ENCODE measurements around the gene KATNB1. TPM values are rescaled to one million over a fixed set of nuclear protein-coding genes. Genes with fewer than 3 reads are reported as not detected.

Gene KATNB1
- total RNA-seq, 2 experiments from 2014 or later = 25.5 to 30.0 TPM

DNA sequence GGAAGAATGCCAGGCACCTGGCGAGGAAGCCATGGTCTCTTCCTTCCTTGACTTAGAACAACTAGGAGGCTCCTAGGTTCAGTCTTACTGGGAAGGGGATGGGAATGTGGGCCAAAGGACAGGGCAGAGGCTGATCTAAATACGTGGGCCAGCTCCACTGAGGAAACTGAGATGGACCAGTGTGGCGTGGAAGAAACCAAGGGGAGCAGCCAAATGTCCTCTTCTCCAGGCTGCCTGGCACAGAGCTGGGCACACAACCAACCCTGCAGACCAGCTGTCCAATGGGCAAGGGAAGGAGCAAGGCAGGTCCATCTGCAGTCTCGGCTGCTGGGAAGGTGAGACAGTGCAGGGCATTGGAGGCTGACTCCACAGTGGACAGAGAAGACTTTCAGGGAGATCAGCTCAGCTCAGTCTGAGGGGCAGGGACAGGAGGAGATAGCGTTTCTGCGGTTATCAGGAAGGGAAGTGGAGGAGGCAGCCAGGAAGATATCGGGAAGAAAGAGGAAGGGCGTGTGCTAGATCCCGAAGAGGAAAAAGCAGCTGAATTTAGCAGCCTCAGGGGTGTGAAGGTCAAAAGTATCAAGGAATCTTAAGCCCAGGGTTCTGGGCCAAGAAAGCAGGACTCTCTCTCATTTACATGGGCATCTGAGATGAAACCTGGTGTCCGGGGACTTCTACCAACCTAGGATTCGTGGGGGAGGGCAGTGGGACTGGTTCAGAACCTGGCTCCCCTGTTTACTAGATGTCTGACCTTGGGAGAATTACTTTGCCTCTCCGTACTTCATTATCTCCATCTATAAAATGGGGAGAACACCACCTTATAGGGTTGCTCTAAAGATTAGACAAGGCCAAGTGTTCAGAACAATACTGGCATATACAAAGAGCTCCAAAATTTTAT lies 64.9 kb downstream of the KATNB1 start:
- Mint-ChIP-seq H3K36me3 (ENCODE audit: low read depth) (no peaks in the 10 kb centered on the region), H3K27me3 (ENCODE audit: low read depth) (peaks cover 20% of the 10 kb centered on the region), H3K27ac (no peak overlapping the region), H3K4me1 (ENCODE audit: low read depth) (peaks cover 23% of the 10 kb centered on the region), H3K4me3 (no peak overlapping the region), H3K9me3 (no peaks in the 10 kb centered on the region)
- intact Hi-C loops (cut with micrococcal nuclease) = loop anchor here (5.0 kb wide), 1 partner anchor 97 kb away; no protein-coding TSS in a partner anchor
- DNase-seq = no peak
- CTCF ChIA-PET = no interaction called here

DNA sequence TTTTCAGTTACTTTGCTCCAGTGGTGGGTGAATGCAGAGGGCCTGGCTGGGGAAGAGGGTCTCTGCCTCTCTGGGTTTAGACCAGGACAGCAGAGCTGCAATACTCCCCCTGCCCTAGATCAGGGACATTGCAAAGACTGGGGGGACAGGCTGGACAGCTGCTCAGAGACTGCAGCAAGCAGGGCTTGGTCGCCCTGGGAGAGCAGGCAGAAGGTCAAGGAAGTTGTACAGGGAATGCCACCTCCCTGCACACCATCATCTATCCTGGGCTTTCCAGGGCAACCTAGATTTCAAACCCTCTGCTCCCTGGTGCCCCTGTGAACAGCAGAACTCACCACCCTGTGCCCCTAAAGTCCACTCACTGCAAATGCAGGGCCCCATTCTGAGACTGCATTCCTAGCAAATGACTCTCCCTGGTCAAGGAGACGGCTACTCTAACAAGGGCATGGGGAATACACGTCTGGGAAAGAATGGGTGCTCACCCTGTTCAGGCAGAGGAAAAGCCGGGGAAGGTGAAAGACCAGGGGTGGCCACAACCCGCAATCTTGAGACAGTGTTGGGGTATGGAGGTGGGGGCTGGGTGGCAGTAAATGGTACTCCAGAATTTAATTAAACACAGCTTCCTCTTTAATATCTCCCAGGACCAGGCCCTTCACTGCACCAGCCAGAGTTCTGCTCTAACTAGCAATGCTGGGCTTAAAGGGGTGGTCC lies 65.7 kb downstream of the KATNB1 start:
- CTCF ChIA-PET = interaction anchor here (1.0 kb wide), 1 partner anchor 58 kb away, joined by 3 read pairs; no protein-coding TSS in a partner anchor
- Mint-ChIP-seq H3K4me1 (ENCODE audit: low read depth) (peaks cover 23% of the 10 kb centered on the region), H3K27ac (no peak overlapping the region), H3K4me3 (peak overlapping the region; percentile 20), H3K9me3 (no peaks in the 10 kb centered on the region), H3K36me3 (ENCODE audit: low read depth) (no peaks in the 10 kb centered on the region), H3K27me3 (ENCODE audit: low read depth) (peaks cover 25% of the 10 kb centered on the region)
- intact Hi-C loops (cut with micrococcal nuclease) = loop anchor here (5.0 kb wide), 1 partner anchor 96 kb away; no protein-coding TSS in a partner anchor
- no peak for DNase-seq

GRCh38 chr16:57801809-57802340 lies 66.3 kb downstream of the KATNB1 start:
- Mint-ChIP-seq H3K36me3 (ENCODE audit: low read depth) (no peaks in the 10 kb centered on the region), H3K9me3 (no peaks in the 10 kb centered on the region), H3K4me1 (ENCODE audit: low read depth) (peaks cover 23% of the 10 kb centered on the region), H3K27ac (no peak overlapping the region), H3K27me3 (ENCODE audit: low read depth) (peaks cover 27% of the 10 kb centered on the region), H3K4me3 (no peak overlapping the region)
- DNase-seq = no peak
- intact Hi-C loops (cut with micrococcal nuclease) = loop anchor here (2.0 to 5.0 kb wide), 3 partner anchors 45 to 199 kb away; partner anchors contain the start of genes USB1 and ZNF319
- CTCF ChIA-PET = interaction anchor here (0.6 to 1.0 kb wide), 2 partner anchors 57 to 816 kb away, joined by 3 read pairs; no protein-coding TSS in a partner anchor

DNA sequence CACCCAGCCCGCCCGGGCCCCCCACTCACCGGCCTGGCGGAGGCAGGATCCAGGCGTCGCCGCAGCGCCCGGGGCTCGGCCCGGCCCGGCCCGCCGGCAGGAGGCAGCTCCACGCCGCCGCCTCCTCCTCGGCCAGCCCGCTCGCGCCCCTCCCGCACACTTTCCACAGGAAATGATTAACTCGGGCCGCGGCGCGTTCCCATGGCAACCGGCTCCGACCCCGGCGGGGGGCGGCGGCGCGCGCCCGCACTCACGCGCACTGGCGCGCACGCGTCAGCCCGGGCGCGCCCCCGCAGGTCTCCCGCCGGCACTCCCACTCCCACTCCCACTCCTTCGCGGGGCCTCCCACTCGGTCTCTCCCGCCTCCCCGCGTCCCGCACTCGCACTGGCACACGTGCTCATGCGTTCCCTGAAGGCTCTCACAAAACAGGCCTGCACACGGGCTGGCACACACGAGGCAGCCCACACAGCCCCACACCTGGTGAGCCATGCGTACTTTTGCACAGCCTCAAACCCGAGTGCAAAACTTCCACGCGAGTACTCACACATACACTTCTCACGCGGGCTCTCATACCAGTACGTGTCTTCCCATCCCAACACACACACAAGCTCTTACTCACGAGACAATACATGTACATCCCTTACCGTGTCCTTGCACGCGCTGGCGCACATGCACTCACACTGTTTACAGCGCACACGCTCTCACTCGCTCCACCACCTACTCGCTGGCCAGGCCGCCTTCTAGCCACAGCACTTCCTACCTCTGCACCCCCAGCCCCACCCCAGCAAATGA lies 67.0 kb downstream of the KATNB1 start, which contains the start of gene KIFC3:
TSS of gene KIFC3 (minus strand) at position 151 of the 793 bp plus-strand sequence. CDS start 4,248 bp downstream, outside the sequence.
- intact Hi-C loops (cut with micrococcal nuclease) = loop anchor here (2.0 to 5.0 kb wide), 3 partner anchors 46 to 198 kb away; partner anchors contain the start of genes USB1 and ZNF319
- peaks cover 33% of the 10 kb centered on the region for H3K27me3 Mint-ChIP-seq (ENCODE audit: low read depth)

DNA sequence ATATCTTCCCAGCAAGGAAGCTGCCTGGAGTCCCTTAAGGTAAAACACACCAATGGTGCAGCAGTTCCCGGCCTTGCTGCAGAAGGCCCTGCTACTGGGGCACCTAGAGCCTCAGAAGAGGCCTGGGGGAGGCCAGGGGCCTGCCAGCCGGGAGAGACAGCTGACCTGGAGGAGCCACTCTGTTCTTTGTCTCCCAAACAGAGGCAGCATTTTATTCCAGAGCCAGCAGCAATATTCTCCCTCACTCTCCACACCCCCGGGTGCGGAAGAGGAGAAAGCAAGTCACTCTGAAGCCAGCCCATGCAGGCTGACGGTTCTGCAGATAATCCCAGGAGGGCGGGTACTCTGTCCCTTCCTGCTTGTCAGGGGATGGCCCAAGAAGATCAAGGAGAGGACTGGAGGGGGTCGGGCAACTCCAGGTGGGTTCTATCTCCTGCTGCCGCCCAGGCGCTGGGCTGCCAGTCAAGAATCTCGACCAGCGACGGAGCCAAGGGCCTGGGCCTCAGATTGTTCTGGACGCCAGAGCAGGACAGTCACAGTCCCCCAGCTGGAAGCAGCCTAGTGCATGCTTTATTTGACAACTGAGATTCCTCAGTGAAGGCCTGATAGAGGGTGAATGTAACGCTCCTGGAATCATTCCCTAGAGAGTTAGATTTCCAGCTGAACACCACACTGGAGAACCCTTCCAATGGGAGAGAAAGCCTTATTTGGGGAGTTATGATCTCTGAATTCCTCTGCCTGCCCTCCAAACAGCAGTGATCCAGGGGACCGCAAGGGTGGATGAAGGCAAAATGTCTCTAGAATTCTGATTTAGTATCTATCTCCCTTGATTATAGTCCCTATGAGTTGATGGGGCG lies 67.8 kb downstream of the KATNB1 start:
- Mint-ChIP-seq H3K27me3 (ENCODE audit: low read depth) (peaks cover 35% of the 10 kb centered on the region), H3K27ac (no peak overlapping the region), H3K4me1 (ENCODE audit: low read depth) (peaks cover 30% of the 10 kb centered on the region), H3K4me3 (peak overlapping the region; percentile 69), H3K36me3 (ENCODE audit: low read depth) (no peaks in the 10 kb centered on the region), H3K9me3 (no peaks in the 10 kb centered on the region)
- DNase-seq = no peak
- CTCF ChIA-PET = interaction anchor here (0.5 kb wide), 1 partner anchor 454 kb away, joined by 4 read pairs; no protein-coding TSS in a partner anchor
- intact Hi-C loops (cut with micrococcal nuclease) = loop anchor here (2.0 to 5.0 kb wide), 3 partner anchors 47 to 197 kb away; partner anchors contain the start of genes USB1 and ZNF319

More for the DNA sequence above, 67.0 kb downstream of the KATNB1 start, which contains the start of gene KIFC3:
- Mint-ChIP-seq H3K4me1 (ENCODE audit: low read depth) (peaks cover 23% of the 10 kb centered on the region), H3K4me3 (peak within 1 kb of the TSS; percentile 69), H3K27ac (no peak within 1 kb of the TSS), H3K9me3 (no peaks in the 10 kb centered on the region), H3K36me3 (ENCODE audit: low read depth) (no peaks in the 10 kb centered on the region)
- peak; percentile 82 for DNase-seq
- CTCF ChIA-PET = interaction anchor here (0.6 to 1.0 kb wide), 2 partner anchors 56 to 816 kb away, joined by 3 read pairs; no protein-coding TSS in a partner anchor

DNA sequence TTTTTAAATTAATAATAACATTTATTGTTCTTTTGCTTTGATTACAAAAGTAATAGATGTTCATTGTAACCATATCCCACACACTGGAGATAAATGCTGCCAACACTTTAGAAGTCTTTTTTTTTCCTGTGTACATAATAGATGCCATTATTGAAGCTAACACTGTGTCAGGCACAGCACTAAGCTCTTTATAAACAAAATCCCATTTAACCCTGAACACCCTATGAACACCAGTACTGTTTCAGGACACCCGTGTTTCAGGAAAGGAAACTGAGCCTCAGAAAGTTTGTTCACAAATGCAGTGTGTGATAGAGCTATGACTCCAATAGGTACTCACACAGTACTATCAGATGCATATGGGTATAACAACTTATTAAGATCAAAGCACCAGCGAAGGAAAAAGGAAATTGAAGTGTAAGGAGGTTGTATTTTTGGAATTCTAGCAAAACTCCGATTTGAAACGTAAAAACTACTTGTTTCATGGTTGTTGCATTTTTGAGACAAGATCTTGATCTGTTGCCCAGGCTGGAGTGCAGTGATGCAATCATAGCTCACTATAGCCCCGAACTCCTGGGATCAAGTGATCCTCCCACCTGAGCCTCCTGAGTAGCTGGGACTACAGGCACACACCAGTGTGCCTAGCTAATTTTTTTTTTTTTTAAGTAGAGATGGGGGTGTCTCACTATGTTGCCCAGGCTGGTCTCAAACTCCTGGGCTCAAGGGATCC lies 68.7 kb downstream of the KATNB1 start:
- intact Hi-C loops (cut with micrococcal nuclease) = loop anchor here (5.0 kb wide), 1 partner anchor 93 kb away; no protein-coding TSS in a partner anchor
- CTCF ChIA-PET = interaction anchor here (0.5 to 1.0 kb wide), 3 partner anchors 53 to 453 kb away, joined by 4 read pairs; no protein-coding TSS in a partner anchor
- Mint-ChIP-seq H3K9me3 (no peaks in the 10 kb centered on the region), H3K4me3 (no peak overlapping the region), H3K27ac (no peak overlapping the region), H3K36me3 (ENCODE audit: low read depth) (no peaks in the 10 kb centered on the region), H3K4me1 (ENCODE audit: low read depth) (peaks cover 27% of the 10 kb centered on the region), H3K27me3 (ENCODE audit: low read depth) (peaks cover 40% of the 10 kb centered on the region)
- DNase-seq = no peak

DNA sequence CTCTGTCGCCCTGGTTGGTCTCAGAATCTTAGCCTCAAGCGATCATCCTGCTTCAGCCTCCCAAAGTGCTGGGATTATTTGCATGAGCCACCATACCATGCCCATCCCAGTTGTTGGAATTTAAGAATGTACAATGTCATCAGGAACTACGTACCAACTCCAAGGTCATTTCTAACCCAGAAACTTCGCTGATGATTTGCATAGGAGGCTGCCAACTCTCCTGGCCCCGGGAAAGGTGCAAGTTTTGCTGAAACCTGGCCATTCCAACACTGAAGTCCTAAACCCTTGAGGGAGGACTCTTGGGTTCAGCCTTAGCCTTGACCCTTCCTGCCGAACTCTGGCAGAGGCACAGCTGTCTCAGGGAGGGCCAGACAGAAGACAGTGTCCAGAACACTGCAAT lies 69.6 kb downstream of the KATNB1 start:
- H3K27me3 Mint-ChIP-seq (ENCODE audit: low read depth) = peaks cover 41% of the 10 kb centered on the region

More for the DNA sequence above, 69.6 kb downstream of the KATNB1 start:
- Mint-ChIP-seq H3K4me3 (no peak overlapping the region), H3K4me1 (ENCODE audit: low read depth) (peaks cover 25% of the 10 kb centered on the region), H3K36me3 (ENCODE audit: low read depth) (no peaks in the 10 kb centered on the region), H3K27ac (no peak overlapping the region), H3K9me3 (no peaks in the 10 kb centered on the region)
- intact Hi-C loops (cut with micrococcal nuclease) = no loop called here
- CTCF ChIA-PET = interaction anchor here (1.0 kb wide), 1 partner anchor 53 kb away, joined by 4 read pairs; no protein-coding TSS in a partner anchor
- no peak for DNase-seq

Small RNA genes within 50 kb of the gene (microRNA-seq; reads per million reads assigned to microRNA genes)
- not detected for gene MIR6772 (ENCODE audit: borderline microRNAs expressed, borderline replicate concordance)

Other genes with a start within 250 kb of the KATNB1 start
- 1 to 10 TPM; 5.0 to 6.2 TPM for gene DOK4, start 249.3 kb upstream of the KATNB1 start, total RNA-seq
- gene CCDC102A, start 199.2 kb upstream of the KATNB1 start, total RNA-seq = 1 to 10 TPM; 7.1 to 7.7 TPM
- 1 to 10 TPM; 1.0 to 1.2 TPM for gene ADGRG5, start 193.1 kb upstream of the KATNB1 start, total RNA-seq
- 1 to 10 TPM in 1 of 2 experiments, under 1 TPM in 1; 0.93 to 1.0 TPM for gene ADGRG1, start 107.1 kb upstream of the KATNB1 start, total RNA-seq
- gene ADGRG3, start 67.5 kb upstream of the KATNB1 start, total RNA-seq = under 1 TPM in 1 of 2 experiments, not detected in 1; 0.14 TPM
- gene DRC7, start 41.0 kb upstream of the KATNB1 start, total RNA-seq = under 1 TPM in 1 of 2 experiments, not detected in 1; 0.49 TPM
- under 1 TPM in 1 of 2 experiments, not detected in 1; 0.12 TPM for gene KIFC3, start 66.7 kb downstream of the KATNB1 start, total RNA-seq
- gene CNGB1, start 235.4 kb downstream of the KATNB1 start, total RNA-seq = not detected

Data from activated naive CD4-positive, alpha-beta T cell treated with anti-CD3 and anti-CD28 coated beads for 36 hours (primary cell).